ENCODE data around the gene NTNG2.

NTNG2 gene

GRCh38 chr9:132194508-132194907, 32.6 kb downstream of the NTNG2 start:
- TF ChIP-seq SIN3A (IDR thresholded peaks at IDR 0.05; ENCODE audit: borderline replicate concordance, insufficient read depth, low read length) (no peak), FOXP2 (optimal IDR thresholded peaks at IDR 0.05; ENCODE audit: borderline replicate concordance, extremely low read depth, extremely low read length, insufficient read depth) (no peak), REST (IDR thresholded peaks at IDR 0.05; ENCODE audit: insufficient read depth in 1 of 2, low read depth in 2 of 2, low read length in 2 of 2) (no peak), TAF1 (IDR thresholded peaks at IDR 0.05; ENCODE audit: borderline replicate concordance, insufficient read depth, low read length) (no peak), POLR2AphosphoS5 (IDR thresholded peaks at IDR 0.05; ENCODE audit: low read depth, low read length) (no peak)

- no peak for TF ChIP-seq REST (IDR thresholded peaks at IDR 0.05; ENCODE audit: insufficient read depth in 1 of 2, low read depth in 2 of 2, low read length in 2 of 2)
- no peak for TF ChIP-seq SIN3A (IDR thresholded peaks at IDR 0.05; ENCODE audit: borderline replicate concordance, insufficient read depth, low read length)
- no peak for TF ChIP-seq FOXP2 (optimal IDR thresholded peaks at IDR 0.05; ENCODE audit: borderline replicate concordance, extremely low read depth, extremely low read length, insufficient read depth)
- no peak for TF ChIP-seq TAF1 (IDR thresholded peaks at IDR 0.05; ENCODE audit: borderline replicate concordance, insufficient read depth, low read length)
- no peak for TF ChIP-seq POLR2AphosphoS5 (IDR thresholded peaks at IDR 0.05; ENCODE audit: low read depth, low read length)
Measured at GRCh38 chr9:132197315-132197714, 35.5 kb downstream of the NTNG2 start.

GRCh38 chr9:132197856-132198550, 36.1 kb downstream of the NTNG2 start:
- no peak for TF ChIP-seq SIN3A (IDR thresholded peaks at IDR 0.05; ENCODE audit: borderline replicate concordance, insufficient read depth, low read length)
- TF ChIP-seq FOXP2 (optimal IDR thresholded peaks at IDR 0.05; ENCODE audit: borderline replicate concordance, extremely low read depth, extremely low read length, insufficient read depth) = no peak
- TF ChIP-seq REST (IDR thresholded peaks at IDR 0.05; ENCODE audit: insufficient read depth in 1 of 2, low read depth in 2 of 2, low read length in 2 of 2) = no peak
- no peak for TF ChIP-seq TAF1 (IDR thresholded peaks at IDR 0.05; ENCODE audit: borderline replicate concordance, insufficient read depth, low read length)
- TF ChIP-seq POLR2AphosphoS5 (IDR thresholded peaks at IDR 0.05; ENCODE audit: low read depth, low read length) = no peak

GRCh38 chr9:132199056-132199455, 37.2 kb downstream of the NTNG2 start:
- TF ChIP-seq REST (IDR thresholded peaks at IDR 0.05; ENCODE audit: insufficient read depth in 1 of 2, low read depth in 2 of 2, low read length in 2 of 2) (no peak), TAF1 (IDR thresholded peaks at IDR 0.05; ENCODE audit: borderline replicate concordance, insufficient read depth, low read length) (no peak), POLR2AphosphoS5 (IDR thresholded peaks at IDR 0.05; ENCODE audit: low read depth, low read length) (no peak), SIN3A (IDR thresholded peaks at IDR 0.05; ENCODE audit: borderline replicate concordance, insufficient read depth, low read length) (no peak), FOXP2 (optimal IDR thresholded peaks at IDR 0.05; ENCODE audit: borderline replicate concordance, extremely low read depth, extremely low read length, insufficient read depth) (no peak)
